TTC549 (cell line): ENCODE data around the gene HHAT.

Source experiments
- FAIRE-seq: peaks from 2 replicates; lab custom pipeline; 2012; peaks lifted over from hg19 to GRCh38; lab: Jason Lieb, UNC

HHAT gene

DNA sequence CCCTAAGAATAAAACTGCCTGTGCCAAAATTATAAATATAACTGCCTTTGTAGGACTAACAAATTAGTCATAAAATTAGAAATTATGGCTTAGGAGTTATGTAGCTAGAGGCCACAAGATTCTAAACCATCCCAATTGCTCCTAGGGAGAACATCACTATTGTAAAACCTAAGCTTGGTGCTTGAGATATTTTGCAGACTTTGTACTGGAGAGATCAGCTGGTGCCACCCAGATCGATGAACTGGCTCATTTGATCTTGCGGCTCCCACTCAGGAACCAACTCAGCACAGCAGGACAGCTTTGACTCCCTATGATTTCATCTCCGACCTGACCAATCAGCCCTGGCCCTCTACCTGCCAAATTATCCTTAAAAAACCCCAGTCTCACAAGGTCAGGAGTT lies 30.6 kb downstream of the HHAT start:
- FAIRE-seq = no peak

DNA sequence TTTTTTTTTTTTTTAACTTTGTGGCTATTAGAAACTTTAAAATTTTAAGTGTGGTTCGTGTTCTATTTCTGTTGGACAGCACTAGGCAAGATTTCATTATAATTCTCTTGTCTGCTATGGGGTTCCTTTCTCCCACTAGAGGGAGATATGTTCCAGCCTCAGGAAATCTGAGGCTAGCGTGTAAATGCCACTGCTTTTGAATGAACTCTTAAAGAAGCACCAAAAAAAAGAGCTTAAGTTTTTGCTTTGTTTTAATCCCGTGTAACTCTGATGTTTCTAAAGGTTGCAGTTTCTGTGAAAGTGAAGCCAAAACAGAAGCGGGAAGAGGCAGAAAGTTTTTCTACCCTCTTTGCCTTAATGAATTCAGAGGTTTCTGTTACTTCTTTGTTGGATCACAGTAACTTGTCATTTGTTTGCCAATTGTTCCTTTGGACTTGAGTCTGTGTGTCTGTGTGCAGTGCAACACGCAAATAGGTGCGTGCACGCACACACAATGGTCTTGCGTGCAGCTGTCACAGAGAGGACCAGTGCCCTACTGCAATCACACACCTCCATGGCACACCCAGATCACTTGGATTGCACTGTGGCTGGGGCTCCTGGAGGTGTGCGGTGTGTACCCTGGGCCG lies 32.3 kb downstream of the HHAT start:
- peak; percentile 99 for FAIRE-seq

DNA sequence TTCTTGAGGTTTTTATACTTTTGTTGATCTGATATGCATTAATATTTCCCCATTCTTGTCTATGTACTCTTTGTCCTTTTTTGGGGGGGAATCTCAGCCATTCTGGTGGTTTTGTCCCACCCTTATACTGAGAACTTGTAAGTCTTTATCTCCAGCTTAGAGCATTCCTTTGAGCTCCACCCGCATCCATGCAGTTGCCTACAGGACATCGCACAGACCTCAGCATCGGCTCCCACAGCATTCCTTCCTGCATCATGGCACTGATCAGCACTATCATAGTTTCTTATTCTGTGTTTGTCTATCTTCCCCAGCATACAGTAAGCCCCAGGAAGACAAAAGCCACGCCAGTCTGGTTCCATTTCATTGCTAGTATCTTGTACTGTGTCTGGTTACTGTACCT lies 33.0 kb downstream of the HHAT start:
- no peak for FAIRE-seq

DNA sequence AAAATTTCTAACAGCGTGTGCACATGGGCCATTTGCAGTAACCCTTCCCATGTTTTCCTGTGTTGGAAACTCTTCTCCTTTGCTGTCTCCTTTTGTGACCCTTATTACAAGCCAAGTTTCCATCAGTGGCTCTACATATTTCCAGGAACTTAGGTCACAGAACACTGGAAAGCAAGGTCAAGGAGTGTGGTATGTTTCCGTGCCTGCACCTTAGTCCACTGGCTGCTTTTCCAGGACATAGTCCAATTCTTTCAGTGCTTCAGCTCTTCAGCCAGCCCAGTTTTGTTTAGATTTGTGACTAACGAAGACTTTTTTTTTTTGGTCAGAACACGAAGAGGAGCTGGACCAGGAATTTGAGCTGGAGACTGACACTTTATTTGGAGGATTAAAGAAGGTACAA lies 33.8 kb downstream of the HHAT start:
- FAIRE-seq = no peak

GRCh38 chr1:210363119-210363518 lies 34.4 kb downstream of the HHAT start:
- no peak for FAIRE-seq

DNA sequence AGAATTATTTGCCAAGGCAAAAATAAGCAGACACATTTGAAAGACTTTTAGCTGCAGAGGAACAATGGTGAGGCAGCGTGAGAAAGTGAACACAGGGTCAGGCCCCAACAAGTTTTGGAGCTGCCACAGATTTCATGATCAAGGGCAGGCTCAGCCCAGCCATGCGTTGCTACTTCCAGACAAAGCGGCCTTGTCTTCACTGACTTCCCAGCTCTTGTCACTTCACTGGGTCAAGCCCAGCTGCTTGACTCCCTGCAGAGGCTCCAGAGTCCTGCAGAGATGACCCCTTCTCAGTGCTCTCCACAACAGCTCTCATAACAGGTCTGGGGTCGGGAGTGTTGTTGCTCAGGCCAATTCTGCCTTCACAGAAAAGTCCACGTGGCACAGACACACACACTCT lies 35.8 kb downstream of the HHAT start:
- FAIRE-seq = no peak

- FAIRE-seq = no peak
Observed at GRCh38 chr1:210366767-210367166, 38.1 kb downstream of the HHAT start.

- FAIRE-seq = no peak
Observed at GRCh38 chr1:210367566-210367965, 38.9 kb downstream of the HHAT start.

GRCh38 chr1:210369425-210369824 lies 40.7 kb downstream of the HHAT start:
- no peak for FAIRE-seq

- FAIRE-seq = no peak
Observed at GRCh38 chr1:210371916-210372315, 43.2 kb downstream of the HHAT start.

- peak; percentile 11 for FAIRE-seq
Observed at GRCh38 chr1:210372491-210372890, 43.8 kb downstream of the HHAT start.

GRCh38 chr1:210372931-210373627 lies 44.4 kb downstream of the HHAT start:
- no peak for FAIRE-seq

DNA sequence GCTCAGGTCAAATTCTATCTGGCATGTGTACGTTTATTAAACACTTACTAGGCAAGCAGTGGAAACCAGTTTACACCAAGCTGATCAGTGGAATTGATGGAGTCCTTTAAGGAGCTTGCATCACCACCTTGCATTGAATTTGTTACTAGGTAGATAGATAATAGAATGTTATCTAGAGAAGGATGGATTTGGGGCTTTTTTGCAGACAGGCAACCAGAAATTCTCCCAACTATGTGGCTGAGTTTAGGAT lies 44.9 kb downstream of the HHAT start:
- no peak for FAIRE-seq

- peak; percentile 99 for FAIRE-seq
Observed at GRCh38 chr1:210373878-210374599, 45.3 kb downstream of the HHAT start.

GRCh38 chr1:210374600-210374953 lies 45.9 kb downstream of the HHAT start:
- no peak for FAIRE-seq

DNA sequence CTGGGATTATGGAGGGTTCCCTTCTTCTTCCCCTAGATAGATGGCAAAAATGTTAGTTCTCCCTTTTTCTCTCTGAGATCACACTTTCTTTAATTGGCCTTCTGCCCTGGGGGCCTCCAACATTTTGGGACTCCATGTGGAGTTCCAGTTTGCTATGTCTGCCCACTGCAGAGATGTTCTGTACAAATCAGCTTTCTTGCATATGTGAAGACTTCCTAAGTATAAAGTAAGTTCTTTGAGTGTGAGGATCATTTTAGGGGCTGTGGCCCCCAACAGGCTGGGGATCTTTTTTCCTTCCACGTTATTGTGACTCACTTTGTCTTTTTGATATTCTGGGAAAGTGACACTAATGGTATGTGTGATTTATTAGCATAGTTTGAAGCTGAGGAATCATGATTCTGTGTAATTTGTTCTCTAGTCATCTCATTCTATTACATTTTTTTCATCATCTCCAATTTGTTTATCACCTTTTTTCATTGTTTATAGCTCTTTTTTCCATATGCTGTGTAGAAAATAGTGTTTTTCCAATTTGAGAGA lies 48.2 kb downstream of the HHAT start:
- FAIRE-seq = no peak

- FAIRE-seq = no peak
Observed at GRCh38 chr1:210377731-210378333, 49.1 kb downstream of the HHAT start.

- FAIRE-seq = no peak
Observed at GRCh38 chr1:210378736-210379135, 50.0 kb downstream of the HHAT start.

GRCh38 chr1:210381934-210382333 lies 53.2 kb downstream of the HHAT start:
- FAIRE-seq = no peak

- FAIRE-seq = no peak
Observed at GRCh38 chr1:210384625-210385024, 55.9 kb downstream of the HHAT start.

GRCh38 chr1:210385228-210385627 lies 56.5 kb downstream of the HHAT start:
- FAIRE-seq = no peak

DNA sequence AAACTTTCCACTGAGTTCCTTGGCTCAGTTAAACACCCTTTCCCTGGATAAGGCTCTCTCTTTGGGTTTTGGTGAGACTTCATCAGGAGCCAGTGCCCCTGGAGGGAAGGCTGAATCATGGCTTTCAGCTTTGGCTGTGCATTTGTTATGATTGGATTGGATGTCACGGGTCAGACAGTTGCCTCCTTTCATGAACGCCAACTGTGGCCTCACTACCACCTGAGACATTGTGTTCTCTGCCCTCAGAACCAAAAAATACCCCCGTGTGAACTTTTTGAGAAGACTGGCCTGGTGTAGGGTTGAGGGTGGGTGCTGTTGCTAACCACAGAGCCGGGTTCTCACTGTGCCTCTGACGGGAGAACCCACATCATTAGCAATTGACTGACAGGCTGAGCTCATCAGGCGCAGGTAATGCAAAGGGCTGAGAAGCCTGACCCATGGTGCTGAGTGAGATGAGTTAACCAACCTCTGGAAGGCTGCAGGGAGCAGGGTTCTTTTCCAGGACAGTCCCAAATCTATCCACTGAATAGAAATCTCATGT lies 65.6 kb downstream of the HHAT start:
- FAIRE-seq = no peak

GRCh38 chr1:210396541-210396940 lies 67.8 kb downstream of the HHAT start:
- FAIRE-seq = no peak
